Endodermal cell (in vitro differentiated cells): ENCODE measurements around the gene IGSF21. TPM values are rescaled to one million over a fixed set of nuclear protein-coding genes. Genes with fewer than 3 reads are reported as not detected.

ENCODE experiments used
- DNase-seq: peaks from one replicate; pipeline ENCODE4 v3.0.0-alpha.2; 2017
- H3K27ac ChIP-seq: 2 replicates; pipeline ENCODE4 v1.5.1; 2013; ENCODE audit warnings: mild to moderate bottlenecking, low read depth, low read length, moderate library complexity
- H3K27me3 ChIP-seq: 2 replicates; pipeline ENCODE4 v1.6.1; 2013; ENCODE audit warnings: mild to moderate bottlenecking, low read length, moderate library complexity; ENCODE audit not compliant: insufficient read depth, control insufficient read depth, poor library complexity, severe bottlenecking
- H3K36me3 ChIP-seq: 2 replicates; pipeline ENCODE4 v1.7.0; 2013; ENCODE audit warnings: mild to moderate bottlenecking, low read length, moderate library complexity; ENCODE audit not compliant: control insufficient read depth, insufficient read depth
- H3K4me1 ChIP-seq: one replicate; pipeline ENCODE4 v1.7.0; 2013; ENCODE audit warnings: low read length; ENCODE audit not compliant: control insufficient read depth, insufficient read depth
- H3K4me3 ChIP-seq: 2 replicates; pipeline ENCODE4 v1.5.1; 2013; ENCODE audit warnings: mild to moderate bottlenecking, low read length, moderate library complexity
- H3K9ac ChIP-seq: 2 replicates; pipeline ENCODE4 v1.6.1; 2013; ENCODE audit warnings: mild to moderate bottlenecking, low read length, moderate library complexity; ENCODE audit not compliant: poor library complexity, severe bottlenecking; ENCODE audit errors: extremely low read depth
- H3K9me3 ChIP-seq: 2 replicates; pipeline ENCODE4 v1.6.1; 2013; ENCODE audit warnings: mild to moderate bottlenecking, low read length, moderate library complexity; ENCODE audit not compliant: control insufficient read depth
- H3K27ac Mint-ChIP-seq: 2 replicates; pipeline ENCODE4 v1.8.0; 2020; ENCODE audit warnings: mixed read lengths
- H3K27me3 Mint-ChIP-seq: 2 replicates; pipeline ENCODE4 v1.8.0; 2021; ENCODE audit warnings: mild to moderate bottlenecking, mixed read lengths; ENCODE audit not compliant: insufficient read depth
- H3K36me3 Mint-ChIP-seq: 2 replicates; pipeline ENCODE4 v1.8.0; 2020; ENCODE audit warnings: low read depth, mixed read lengths
- H3K4me1 Mint-ChIP-seq: 2 replicates; pipeline ENCODE4 v1.8.0; 2020; ENCODE audit warnings: mixed read lengths
- H3K4me3 Mint-ChIP-seq: 2 replicates; pipeline ENCODE4 v1.8.0; 2020; ENCODE audit warnings: mild to moderate bottlenecking, moderate library complexity, mixed read lengths
- H3K9me3 Mint-ChIP-seq: 2 replicates; pipeline ENCODE4 v1.8.0; 2020; ENCODE audit warnings: mild to moderate bottlenecking, mixed read lengths
- CTCF ChIP-seq: fragments of 200-600 bp; sonication (generic); conservative IDR thresholded peaks from 2 replicates; pipeline ENCODE4 v1.5.0; 2021; ENCODE audit warnings: antibody characterized with exemption, mild to moderate bottlenecking
- WGBS, 2 experiments: methylation state at CpG; one replicate each; pipeline versions ENCODE4 v1.1.5 to v1.1.7; 2013; ENCODE audit warnings: missing lambda C conversion rate in 2 of 2, mixed read lengths in 1 of 2; ENCODE audit not compliant: insufficient coverage in 1 of 2, insufficient read length in 1 of 2; 5-methylcytosine and 5-hydroxymethylcytosine counted together
- total RNA-seq, 2 donors: library from RNA; stranded (reverse); fragmentation: NEBNext Ultra II Directional in 1 of 2; extraction: Animal tissue kit (Norgen Biotek cat#: 25700) in 1 of 2; gene quantifications; 2 replicates in 1 of 2; 3 replicates in 1 of 2; pipeline ENCODE4 v1.2.1, GENCODE V29; 2021

IGSF21 gene
- total RNA-seq, 2 donors from 2014 or later, result 1.3 to 1.7 TPM

- H3K27ac ChIP-seq, result no peak overlapping the region
- peaks cover 58% of the 10 kb centered on the region for H3K27me3 ChIP-seq
- peak; percentile 75 for DNase-seq
- no peak overlapping the region for H3K9ac ChIP-seq
- Mint-ChIP-seq H3K4me3 (no peak overlapping the region), H3K27ac (no peak overlapping the region), H3K9me3 (peaks cover 10% of the 10 kb centered on the region), H3K4me1 (peaks cover 17% of the 10 kb centered on the region), H3K36me3 (no peaks in the 10 kb centered on the region), H3K27me3 (peaks cover 68% of the 10 kb centered on the region)
- H3K4me1 ChIP-seq, result no peaks in the 10 kb centered on the region
- H3K36me3 ChIP-seq, result no peaks in the 10 kb centered on the region
- peaks cover 4% of the 10 kb centered on the region for H3K9me3 ChIP-seq
- no peak overlapping the region for H3K4me3 ChIP-seq
- WGBS, 2 experiments, result 56% methylated on average over 2 of the region's 2 CpGs; no CpG with 5 or more reads in 1 of the 2 experiments
- TF ChIP-seq CTCF, result no peak
Measured at GRCh38 chr1:18099026-18099425, 8.6 kb upstream of the IGSF21 start.

- no peak for TF ChIP-seq CTCF
- Histone ChIP-seq H3K9me3 (no peaks in the 10 kb centered on the region), H3K9ac (no peak overlapping the region), H3K36me3 (no peaks in the 10 kb centered on the region), H3K4me1 (no peaks in the 10 kb centered on the region), H3K27me3 (peaks cover 69% of the 10 kb centered on the region), H3K27ac (no peak overlapping the region), H3K4me3 (no peak overlapping the region)
- Mint-ChIP-seq H3K27me3 (peaks cover 74% of the 10 kb centered on the region), H3K36me3 (no peaks in the 10 kb centered on the region), H3K4me1 (peaks cover 17% of the 10 kb centered on the region), H3K27ac (no peak overlapping the region), H3K4me3 (no peak overlapping the region), H3K9me3 (peaks cover 6% of the 10 kb centered on the region)
- 85 to 93% methylated on average over 6 to 12 of the region's 12 CpGs for WGBS, 2 experiments
- no peak for DNase-seq
Measured at GRCh38 chr1:18100060-18100459, 7.5 kb upstream of the IGSF21 start.

GRCh38 chr1:18100491-18101063, 7.0 kb upstream of the IGSF21 start:
- H3K27ac ChIP-seq, result no peak overlapping the region
- H3K27me3 Mint-ChIP-seq, result peaks cover 76% of the 10 kb centered on the region
- H3K27ac Mint-ChIP-seq, result no peak overlapping the region
- WGBS, 2 experiments, result 10 to 14% methylated on average over 7 to 10 of the region's 10 CpGs
- peaks cover 2% of the 10 kb centered on the region for H3K9me3 Mint-ChIP-seq
- no peaks in the 10 kb centered on the region for H3K36me3 Mint-ChIP-seq
- peak; percentile 92 for DNase-seq
- TF ChIP-seq CTCF, result peak; percentile 91
- H3K9ac ChIP-seq, result no peak overlapping the region
- no peaks in the 10 kb centered on the region for H3K4me1 ChIP-seq
- H3K9me3 ChIP-seq, result no peaks in the 10 kb centered on the region
- peaks cover 74% of the 10 kb centered on the region for H3K27me3 ChIP-seq
- no peaks in the 10 kb centered on the region for H3K36me3 ChIP-seq
- no peak overlapping the region for H3K4me3 ChIP-seq
- H3K4me1 Mint-ChIP-seq, result peaks cover 17% of the 10 kb centered on the region
- H3K4me3 Mint-ChIP-seq, result no peak overlapping the region
